RWPE2 (cell line): ENCODE data around the gene PPP2R5C.

Source experiments
- ATAC-seq: fragments of 200-7000 bp; cut with Tn5 transposase; 3 replicates; pipeline ENCODE4 v1.9.1; 2021; ENCODE audit warnings: low read depth
- DNase-seq: peaks from one replicate; pipeline ENCODE4 v3.0.0-alpha.2; 2020; ENCODE audit warnings: low spot score
- H3K27ac ChIP-seq: fragments of 450-650 bp; 2 replicates; pipeline ENCODE4 v1.5.1; 2017; ENCODE audit warnings: mild to moderate bottlenecking; ENCODE audit not compliant: poor library complexity, severe bottlenecking
- H3K27me3 ChIP-seq: fragments of 250-450 bp; sonication (Bioruptor Pico); 2 replicates; pipeline ENCODE4 v1.5.1; 2021; ENCODE audit warnings: mild to moderate bottlenecking, moderate library complexity; ENCODE audit not compliant: insufficient read depth, poor library complexity, severe bottlenecking
- H3K36me3 ChIP-seq: fragments of 250-450 bp; sonication (Bioruptor Pico); 2 replicates; pipeline ENCODE4 v1.5.1; 2020; ENCODE audit warnings: low read depth, mild to moderate bottlenecking, moderate library complexity
- H3K4me1 ChIP-seq: fragments of 250-450 bp; sonication (Bioruptor Pico); 2 replicates; pipeline ENCODE4 v1.5.1; 2021; ENCODE audit warnings: mild to moderate bottlenecking, moderate library complexity; ENCODE audit not compliant: insufficient read depth, poor library complexity, severe bottlenecking
- H3K4me3 ChIP-seq: fragments of 250-450 bp; sonication (Bioruptor Pico); 2 replicates; pipeline ENCODE4 v1.5.1; 2021; ENCODE audit warnings: mild to moderate bottlenecking, moderate library complexity; ENCODE audit not compliant: severe bottlenecking
- H3K9me3 ChIP-seq: fragments of 250-450 bp; sonication (Bioruptor Pico); 2 replicates; pipeline ENCODE4 v1.5.1; 2021; ENCODE audit warnings: mild to moderate bottlenecking, moderate library complexity; ENCODE audit not compliant: severe bottlenecking
- CTCF ChIP-seq: fragments of 450-650 bp; IDR thresholded peaks from one replicate; pipeline ENCODE4 v1.5.1; 2017; ENCODE audit warnings: mild to moderate bottlenecking, moderate library complexity; ENCODE audit not compliant: poor library complexity, severe bottlenecking

Gene PPP2R5C

DNA sequence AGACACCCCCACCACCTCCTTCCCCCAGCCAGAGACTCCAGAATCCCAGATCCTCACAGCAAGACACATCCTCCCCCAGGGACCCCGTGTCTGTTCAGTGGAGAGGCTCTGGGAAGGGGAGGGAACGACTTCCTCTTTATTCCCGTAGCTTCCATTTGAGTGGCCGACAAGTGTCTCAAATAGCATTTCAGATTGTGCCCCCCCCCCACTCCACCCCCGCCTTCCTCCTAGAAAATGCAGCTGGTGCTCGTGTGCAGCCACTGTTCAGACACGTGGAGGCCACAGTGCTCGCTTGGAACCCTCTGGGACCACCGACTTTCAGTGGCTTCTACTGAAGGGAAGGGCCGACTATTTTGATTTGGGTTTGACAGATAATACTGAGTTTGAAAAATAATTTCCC lies 14.3 kb downstream of the PPP2R5C start:
- no peaks in the 10 kb centered on the region for H3K9me3 ChIP-seq
- no peak overlapping the region for H3K27ac ChIP-seq
- ATAC-seq, result no peak
- no peaks in the 10 kb centered on the region for H3K4me1 ChIP-seq
- no peaks in the 10 kb centered on the region for H3K36me3 ChIP-seq
- H3K4me3 ChIP-seq, result no peak overlapping the region
- no peak for DNase-seq
- peaks cover 21% of the 10 kb centered on the region for H3K27me3 ChIP-seq
- TF ChIP-seq CTCF, result no peak

DNA sequence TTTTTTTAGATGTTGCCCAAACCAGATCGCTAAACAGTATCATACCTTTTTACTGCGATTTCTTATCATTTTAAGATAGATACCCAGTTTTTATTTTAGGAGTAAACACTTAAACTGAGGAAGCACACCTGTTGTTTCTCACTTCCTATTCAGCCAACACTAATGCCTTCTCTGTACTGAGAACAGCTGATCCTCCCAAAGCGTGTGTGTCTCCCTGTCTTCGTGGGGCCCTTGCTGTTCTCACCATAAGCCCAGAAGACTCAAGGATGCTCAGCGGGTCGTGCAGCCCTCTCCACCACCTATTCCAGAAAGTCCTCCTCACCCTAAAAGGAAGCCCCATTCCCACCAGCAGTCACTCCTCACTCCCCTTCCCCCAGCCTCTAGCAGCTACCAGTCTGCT lies 14.8 kb downstream of the PPP2R5C start:
- Histone ChIP-seq H3K4me3 (no peak overlapping the region), H3K27ac (no peak overlapping the region), H3K27me3 (peaks cover 24% of the 10 kb centered on the region), H3K4me1 (no peaks in the 10 kb centered on the region), H3K9me3 (no peaks in the 10 kb centered on the region), H3K36me3 (no peaks in the 10 kb centered on the region)
- no peak for TF ChIP-seq CTCF
- DNase-seq (no peak), ATAC-seq (no peak)

DNA sequence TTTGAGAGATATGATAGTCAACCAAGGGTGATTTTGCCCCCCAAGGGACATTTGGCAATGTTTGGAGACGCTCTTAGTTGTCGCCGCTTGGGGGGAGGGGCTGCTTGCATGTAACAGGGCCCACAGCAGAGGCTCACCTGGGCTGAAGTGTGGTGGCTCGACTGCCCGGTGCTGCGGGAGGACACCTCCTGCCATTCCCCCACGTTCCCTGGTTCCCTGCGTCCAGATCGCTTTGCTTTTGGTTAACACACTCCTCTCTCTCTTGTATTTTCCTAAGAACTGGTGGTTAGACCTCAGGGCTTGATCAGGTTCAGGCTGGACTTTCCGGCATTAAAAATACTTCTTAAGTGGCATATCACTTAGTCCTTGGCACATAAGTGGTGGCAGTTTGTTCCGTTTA lies 18.9 kb downstream of the PPP2R5C start:
- Histone ChIP-seq H3K9me3 (no peaks in the 10 kb centered on the region), H3K4me1 (no peaks in the 10 kb centered on the region), H3K27ac (no peak overlapping the region), H3K4me3 (no peak overlapping the region), H3K36me3 (no peaks in the 10 kb centered on the region), H3K27me3 (peaks cover 29% of the 10 kb centered on the region)
- TF ChIP-seq CTCF, result no peak
- DNase-seq (peak; percentile 50), ATAC-seq (no peak)

- no peaks in the 10 kb centered on the region for H3K4me1 ChIP-seq
- no peak overlapping the region for H3K27ac ChIP-seq
- no peaks in the 10 kb centered on the region for H3K9me3 ChIP-seq
- DNase-seq (no peak), ATAC-seq (peak; percentile 62)
- no peak for TF ChIP-seq CTCF
- peaks cover 29% of the 10 kb centered on the region for H3K27me3 ChIP-seq
- H3K4me3 ChIP-seq, result no peak overlapping the region
- H3K36me3 ChIP-seq, result no peaks in the 10 kb centered on the region
Observed at GRCh38 chr14:101780887-101781239, 19.4 kb downstream of the PPP2R5C start.

GRCh38 chr14:101781240-101782061 lies 19.9 kb downstream of the PPP2R5C start:
- no peak for TF ChIP-seq CTCF
- Histone ChIP-seq H3K4me3 (peak overlapping the region; percentile 29), H3K4me1 (no peaks in the 10 kb centered on the region), H3K36me3 (no peaks in the 10 kb centered on the region), H3K27ac (no peak overlapping the region), H3K27me3 (peaks cover 29% of the 10 kb centered on the region), H3K9me3 (no peaks in the 10 kb centered on the region)
- DNase-seq, result peak; percentile 64
- ATAC-seq, result peak; percentile 63
